Upper lobe of left lung (tissue), 6 donors: ENCODE data around the gene LYST. TPM values are rescaled to one million over a fixed set of nuclear protein-coding genes. Genes with fewer than 3 reads are reported as not detected.
A peak's percentile ranks its signal among the peaks of the same experiment; 100 is the strongest.
"Not testable (repeated sequence)": the region's sequence is repeated elsewhere in the genome, so short reads cannot be mapped to it uniquely, and the experiment has no call there.

Experiments
- ATAC-seq, 2 donors: fragments of 200-7000 bp; cut with Tn5 transposase; one replicate each; pipeline ENCODE4 v1.9.1; 2022; ENCODE audit warnings: mild to moderate bottlenecking in 2 of 2, moderate library complexity in 2 of 2; ENCODE audit not compliant: low FRiP score in 2 of 2
- DNase-seq, 2 donors: peaks; one replicate each; pipeline ENCODE4 v3.0.0-alpha.2; 2019 to 2020
- H3K27ac ChIP-seq, 4 donors: fragments of 200-600 bp; sonication (generic); one replicate each; pipeline ENCODE4 v1.5.1; 2016 to 2019
- H3K27me3 ChIP-seq, 4 donors: fragments of 200-600 bp; sonication (generic); one replicate each; pipeline ENCODE4 v1.5.1; 2017 to 2019
- H3K36me3 ChIP-seq, 4 donors: fragments of 200-600 bp; sonication (generic); one replicate each; pipeline ENCODE4 v1.5.1; 2016 to 2019
- H3K4me1 ChIP-seq, 4 donors: fragments of 200-600 bp; sonication (generic); one replicate each; pipeline ENCODE4 v1.5.1; 2018 to 2019
- H3K4me3 ChIP-seq, 4 donors: fragments of 200-600 bp; sonication (generic); one replicate each; pipeline ENCODE4 v1.5.1; 2017 to 2019; ENCODE audit warnings: mild to moderate bottlenecking in 2 of 4, moderate library complexity in 1 of 4
- H3K9me3 ChIP-seq, 4 donors: fragments of 200-600 bp; sonication (generic); one replicate each; pipeline ENCODE4 v1.5.1; 2018 to 2019
- CTCF ChIP-seq, 6 experiments: fragments of 450-650 bp in 4 of 6; fragments of 200-600 bp in 2 of 6; sonication (generic) in 2 of 6; IDR thresholded peaks; one replicate each; pipeline ENCODE4 v1.5.1; 2016 to 2019; ENCODE audit warnings: antibody characterized with exemption in 6 of 6
- EP300 ChIP-seq, 4 donors: sonication (generic); formaldehyde crosslinking; IDR thresholded peaks; one replicate each; pipeline ENCODE4 v1.5.1; 2017; ENCODE audit warnings: antibody characterized with exemption in 4 of 4, control low read depth in 2 of 4
- POLR2A ChIP-seq, 4 donors: fragments of 450-650 bp; IDR thresholded peaks; one replicate each; pipeline ENCODE4 v1.5.1; 2016 to 2017; ENCODE audit warnings: antibody characterized with exemption in 4 of 4, mild to moderate bottlenecking in 2 of 4
- POLR2AphosphoS5 ChIP-seq, 2 donors: sonication (generic); formaldehyde crosslinking; IDR thresholded peaks; one replicate each; pipeline ENCODE4 v1.5.1; 2017; ENCODE audit warnings: antibody characterized with exemption in 2 of 2
- WGBS, 2 donors: methylation state at CpG; one replicate each; pipeline ENCODE4 v1.1.5; 2017 to 2018; 5-methylcytosine and 5-hydroxymethylcytosine counted together
- total RNA-seq, 6 donors: library from RNA; depleted of rRNA in 4 of 6; stranded (reverse); fragments of >200 nt in 4 of 6; gene quantifications; one replicate each; pipeline versions ENCODE4 v1.1.0 to v1.2.1, GENCODE V29; 2016 to 2021
- donor health status: DM: no; HTN: no; CAD: no; lungs with moderate emphysema.
- donor health status: DM: no; HTN: yes; CAD: no; lungs with severe emphysema.

LYST gene
- total RNA-seq, 6 donors from 2014 or later, result 34.0 to 87.0 (median 54.0) TPM

GRCh38 chr1:235763962-235764361 lies 102.7 kb downstream of the LYST start:
- no peak overlapping the region for H3K27ac ChIP-seq
- DNase-seq (no peak), ATAC-seq (no peak)
- TF ChIP-seq CTCF (IDR thresholded peaks at IDR 0.05), result no peak
- no peak for TF ChIP-seq EP300 (IDR thresholded peaks at IDR 0.05)
- no peak for TF ChIP-seq POLR2A (IDR thresholded peaks at IDR 0.05)
- TF ChIP-seq POLR2AphosphoS5 (IDR thresholded peaks at IDR 0.05), result no peak
- peaks cover 3 to 76% (median 19%) of the 10 kb centered on the region in 4 donors for H3K36me3 ChIP-seq
- H3K4me1 ChIP-seq, result no peaks in the 10 kb centered on the region
- 62 to 76% methylated on average over 3 of the region's 3 CpGs for WGBS, 2 donors
- H3K27me3 ChIP-seq, result no peaks in the 10 kb centered on the region
- no peaks in the 10 kb centered on the region for H3K9me3 ChIP-seq
- no peak overlapping the region for H3K4me3 ChIP-seq

- peaks cover 7 to 92% (median 22%) of the 10 kb centered on the region in 4 donors for H3K36me3 ChIP-seq
- H3K27me3 ChIP-seq, result no peaks in the 10 kb centered on the region
- TF ChIP-seq POLR2AphosphoS5 (IDR thresholded peaks at IDR 0.05), result no peak
- no peak for TF ChIP-seq POLR2A (IDR thresholded peaks at IDR 0.05)
- H3K27ac ChIP-seq, result no peak overlapping the region
- 91 to 94% methylated on average over 6 of the region's 6 CpGs for WGBS, 2 donors
- H3K4me3 ChIP-seq, result no peak overlapping the region
- H3K9me3 ChIP-seq, result no peaks in the 10 kb centered on the region
- DNase-seq (no peak), ATAC-seq (no peak)
- H3K4me1 ChIP-seq, result no peaks in the 10 kb centered on the region
Observed at GRCh38 chr1:235759336-235759735, 107.4 kb downstream of the LYST start.

GRCh38 chr1:235758931-235759330 lies 107.8 kb downstream of the LYST start:
- 63 to 69% methylated on average over 5 to 6 of the region's 6 CpGs for WGBS, 2 donors
- H3K9me3 ChIP-seq, result no peaks in the 10 kb centered on the region
- peaks cover 7 to 91% (median 22%) of the 10 kb centered on the region in 4 donors for H3K36me3 ChIP-seq
- no peaks in the 10 kb centered on the region for H3K27me3 ChIP-seq
- H3K27ac ChIP-seq, result no peak overlapping the region
- no peak for TF ChIP-seq POLR2AphosphoS5 (IDR thresholded peaks at IDR 0.05)
- TF ChIP-seq CTCF (IDR thresholded peaks at IDR 0.05), result no peak
- no peak for TF ChIP-seq EP300 (IDR thresholded peaks at IDR 0.05)
- TF ChIP-seq POLR2A (IDR thresholded peaks at IDR 0.05), result no peak
- ATAC-seq, result no peak
- H3K4me1 ChIP-seq, result no peaks in the 10 kb centered on the region
- no peak for DNase-seq
- H3K4me3 ChIP-seq, result no peak overlapping the region

- H3K9me3 ChIP-seq, result no peaks in the 10 kb centered on the region
- DNase-seq (no peak), ATAC-seq (no peak)
- TF ChIP-seq POLR2A (IDR thresholded peaks at IDR 0.05) (no peak), EP300 (IDR thresholded peaks at IDR 0.05) (no peak)
- H3K36me3 ChIP-seq, result peaks cover 7 to 91% (median 25%) of the 10 kb centered on the region in 4 donors
- no peaks in the 10 kb centered on the region for H3K27me3 ChIP-seq
- no peak overlapping the region for H3K27ac ChIP-seq
- no peak overlapping the region for H3K4me3 ChIP-seq
- no peaks in the 10 kb centered on the region for H3K4me1 ChIP-seq
Observed at GRCh38 chr1:235757587-235758096, 109.1 kb downstream of the LYST start.

- ATAC-seq, H3K27me3 ChIP-seq, H3K4me1 ChIP-seq, H3K27ac ChIP-seq, H3K9me3 ChIP-seq, H3K4me3 ChIP-seq: not testable (repeated sequence)
- H3K36me3 ChIP-seq, result peaks cover 5 to 80% (median 20%) of the 10 kb centered on the region in 4 donors
- peak in 1 of 2 donors; percentile 33 for DNase-seq
- WGBS, 2 donors, result 60 to 82% methylated on average over 3 of the region's 3 CpGs
Observed at GRCh38 chr1:235754186-235754585, 112.5 kb downstream of the LYST start.

GRCh38 chr1:235749755-235750300 lies 116.9 kb downstream of the LYST start:
- no peak for ATAC-seq
- Histone ChIP-seq H3K4me1 (no peaks in the 10 kb centered on the region), H3K4me3 (no peak overlapping the region), H3K36me3 (peaks cover 0 to 75% (median 18%) of the 10 kb centered on the region in 4 donors), H3K27me3 (no peaks in the 10 kb centered on the region), H3K27ac (no peak overlapping the region), H3K9me3 (no peaks in the 10 kb centered on the region)
- WGBS, 2 donors, result 88 to 91% methylated on average over 1 of the region's 1 CpG
- DNase-seq, result no peak
- TF ChIP-seq EP300 (IDR thresholded peaks at IDR 0.05) (no peak), CTCF (IDR thresholded peaks at IDR 0.05) (no peak), POLR2A (IDR thresholded peaks at IDR 0.05) (no peak), POLR2AphosphoS5 (IDR thresholded peaks at IDR 0.05) (no peak)
